ENCODE data around the gene USF2. TPM values are rescaled to one million over a fixed set of nuclear protein-coding genes. Genes with fewer than 3 reads are reported as not detected.

Gene USF2
- polyA plus RNA-seq, 1 of the 3 experiments (the other 2 are of a cell fraction), result 102 TPM

GRCh38 chr19:35288331-35288730 lies 19.6 kb downstream of the USF2 start:
- Histone ChIP-seq H3K4me3 (ENCODE audit: low read depth in 2 of 2, low read length in 1 of 2) (no peak overlapping the region), H3K9me3 (no peaks in the 10 kb centered on the region), H4K20me1 (ENCODE audit: insufficient read depth) (no peaks in the 10 kb centered on the region), H3K27ac (ENCODE audit: low read depth in 2 of 2, low read length in 1 of 2) (no peak overlapping the region), H3K79me2 (ENCODE audit: insufficient read depth) (no peaks in the 10 kb centered on the region), H3K9me2 (no peaks in the 10 kb centered on the region), H3K4me1 (ENCODE audit: control insufficient read depth in 1 of 2, insufficient read depth in 2 of 2, low read depth in 1 of 2, low read length in 1 of 2) (no peaks in the 10 kb centered on the region), H3F3A (replicated peaks; ENCODE audit: insufficient read depth) (no peaks in the 10 kb centered on the region), H2AFZ (ENCODE audit: low read depth) (no peak overlapping the region), H3K27me3 (ENCODE audit: insufficient read depth) (peaks cover 70% of the 10 kb centered on the region), H3K4me2 (no peak overlapping the region), H3K36me3 (replicated peaks in 1 of 2; ENCODE audit: control insufficient read depth in 1 of 2, insufficient read depth in 2 of 2, low read length in 1 of 2) (no peaks in the 10 kb centered on the region), H3K9ac (no peak overlapping the region)
- CTCF ChIA-PET, result interaction anchor here (1.1 to 1.9 kb wide), 3 partner anchors 17 to 207 kb away, joined by 3 to 6 read pairs (median 4); partner anchors contain the start of gene USF2
- 21% methylated on average over 2 of the region's 2 CpGs for WGBS (ENCODE audit: low lambda C conversion rate)
- no peak for DNase-seq
- TF ChIP-seq RAD21 (IDR thresholded peaks at IDR 0.05; ENCODE audit: low read length) (no peak), CHD2 (IDR thresholded peaks at IDR 0.05; ENCODE audit: low read length, partially characterized antibody) (no peak), JUND (IDR thresholded peaks at IDR 0.05) (no peak)
- POLR2A ChIA-PET, result no interaction called here

- 33% methylated on average over 5 of the region's 5 CpGs for whole genome bisulfite sequencing (ENCODE audit: low lambda C conversion rate)
- CTCF ChIA-PET, result interaction anchor here (1.4 to 1.9 kb wide), 3 partner anchors 19 to 222 kb away, joined by 4 to 6 read pairs (median 4); partner anchors contain the start of gene USF2
These were observed 20.1 kb downstream of the USF2 start for GRCh38 chr19:35288906-35289305.

GRCh38 chr19:35290381-35291127 lies 21.8 kb downstream of the USF2 start:
- H3K9me3 ChIP-seq, result no peaks in the 10 kb centered on the region
- H3K9me2 ChIP-seq, result no peaks in the 10 kb centered on the region
- no peak overlapping the region for H3K27ac ChIP-seq (ENCODE audit: low read depth in 2 of 2, low read length in 1 of 2)
- H3K79me2 ChIP-seq (ENCODE audit: insufficient read depth), result no peaks in the 10 kb centered on the region
- no peaks in the 10 kb centered on the region for H4K20me1 ChIP-seq (ENCODE audit: insufficient read depth)
- POLR2A ChIA-PET, result no interaction called here
- H3K36me3 ChIP-seq (replicated peaks in 1 of 2; ENCODE audit: control insufficient read depth in 1 of 2, insufficient read depth in 2 of 2, low read length in 1 of 2), result no peaks in the 10 kb centered on the region
- DNase-seq, result no peak
- WGBS (ENCODE audit: low lambda C conversion rate), result 25% methylated on average over 17 of the region's 20 CpGs
- no peaks in the 10 kb centered on the region for H3F3A ChIP-seq (replicated peaks; ENCODE audit: insufficient read depth)
- peaks cover 80% of the 10 kb centered on the region for H3K27me3 ChIP-seq (ENCODE audit: insufficient read depth)
- no peak overlapping the region for H3K4me2 ChIP-seq
- no peak overlapping the region for H2AFZ ChIP-seq (ENCODE audit: low read depth)
- CTCF ChIA-PET, result interaction anchor here (1.4 to 1.9 kb wide), 3 partner anchors 20 to 224 kb away, joined by 4 to 6 read pairs (median 5); no protein-coding TSS in a partner anchor
- no peak overlapping the region for H3K4me3 ChIP-seq (ENCODE audit: low read depth in 2 of 2, low read length in 1 of 2)
- TF ChIP-seq GABPA (IDR thresholded peaks at IDR 0.05; ENCODE audit: low read depth), result no peak
- no peak for TF ChIP-seq RFX5 (IDR thresholded peaks at IDR 0.05; ENCODE audit: low read length)
- no peak for TF ChIP-seq RXRA (IDR thresholded peaks at IDR 0.05; ENCODE audit: borderline replicate concordance, low read depth)
- TF ChIP-seq TCF12 (IDR thresholded peaks at IDR 0.05), result no peak
- no peaks in the 10 kb centered on the region for H3K4me1 ChIP-seq (ENCODE audit: control insufficient read depth in 1 of 2, insufficient read depth in 2 of 2, low read depth in 1 of 2, low read length in 1 of 2)
- no peak overlapping the region for H3K9ac ChIP-seq

More at GRCh38 chr19:35288906-35289305, 20.1 kb downstream of the USF2 start:
- no peaks in the 10 kb centered on the region for H4K20me1 ChIP-seq (ENCODE audit: insufficient read depth)
- H3K9me3 ChIP-seq, result no peaks in the 10 kb centered on the region
- H3K36me3 ChIP-seq (replicated peaks in 1 of 2; ENCODE audit: control insufficient read depth in 1 of 2, insufficient read depth in 2 of 2, low read length in 1 of 2), result no peaks in the 10 kb centered on the region
- TF ChIP-seq RXRA (IDR thresholded peaks at IDR 0.05; ENCODE audit: borderline replicate concordance, low read depth), result no peak
- DNase-seq, result no peak
- H3K9ac ChIP-seq, result no peak overlapping the region
- H2AFZ ChIP-seq (ENCODE audit: low read depth), result no peak overlapping the region
- H3K9me2 ChIP-seq, result no peaks in the 10 kb centered on the region
- POLR2A ChIA-PET, result no interaction called here
- H3K4me1 ChIP-seq (ENCODE audit: control insufficient read depth in 1 of 2, insufficient read depth in 2 of 2, low read depth in 1 of 2, low read length in 1 of 2), result no peaks in the 10 kb centered on the region
- H3K27me3 ChIP-seq (ENCODE audit: insufficient read depth), result peaks cover 70% of the 10 kb centered on the region
- H3K79me2 ChIP-seq (ENCODE audit: insufficient read depth), result no peaks in the 10 kb centered on the region
- H3K27ac ChIP-seq (ENCODE audit: low read depth in 2 of 2, low read length in 1 of 2), result no peak overlapping the region
- no peaks in the 10 kb centered on the region for H3F3A ChIP-seq (replicated peaks; ENCODE audit: insufficient read depth)
- no peak overlapping the region for H3K4me3 ChIP-seq (ENCODE audit: low read depth in 2 of 2, low read length in 1 of 2)
- no peak overlapping the region for H3K4me2 ChIP-seq
